ENCODE results near the gene MAGI3.
"Not testable (repeated sequence)": the region's sequence is repeated elsewhere in the genome, so short reads cannot be mapped to it uniquely, and the experiment has no call there.

MAGI3 gene

GRCh38 chr1:113401067-113401466, 10.8 kb downstream of the MAGI3 start:
- no peak for DNase-seq

- no peak for DNase-seq
Observed at GRCh38 chr1:113401728-113402127, 11.4 kb downstream of the MAGI3 start.

- no peak for DNase-seq
Observed at GRCh38 chr1:113403065-113403464, 12.8 kb downstream of the MAGI3 start.

GRCh38 chr1:113405573-113405972, 15.3 kb downstream of the MAGI3 start:
- DNase-seq: no peak

- not testable (repeated sequence) for DNase-seq
Observed at GRCh38 chr1:113406149-113406548, 15.8 kb downstream of the MAGI3 start.

GRCh38 chr1:113409363-113409762, 19.0 kb downstream of the MAGI3 start:
- DNase-seq: no peak

- DNase-seq: not testable (repeated sequence)
Observed at GRCh38 chr1:113412020-113412419, 21.7 kb downstream of the MAGI3 start.

- DNase-seq: peak; percentile 53
Observed at GRCh38 chr1:113415310-113416070, 25.2 kb downstream of the MAGI3 start.

GRCh38 chr1:113416071-113416470, 25.8 kb downstream of the MAGI3 start:
- not testable (repeated sequence) for DNase-seq

GRCh38 chr1:113416496-113416895, 26.2 kb downstream of the MAGI3 start:
- DNase-seq: peak; percentile 25

- no peak for DNase-seq
Observed at GRCh38 chr1:113422315-113423068, 32.2 kb downstream of the MAGI3 start.

GRCh38 chr1:113423826-113424225, 33.5 kb downstream of the MAGI3 start:
- DNase-seq: no peak

- no peak for DNase-seq
Observed at GRCh38 chr1:113429461-113430153, 39.3 kb downstream of the MAGI3 start.

- DNase-seq: no peak
Observed at GRCh38 chr1:113433184-113433583, 42.9 kb downstream of the MAGI3 start.

- DNase-seq: no peak
Observed at GRCh38 chr1:113434081-113434873, 44.0 kb downstream of the MAGI3 start.

- no peak for DNase-seq
Observed at GRCh38 chr1:113434874-113435175, 44.5 kb downstream of the MAGI3 start.

GRCh38 chr1:113437554-113438341, 47.4 kb downstream of the MAGI3 start:
- no peak for DNase-seq

- DNase-seq: no peak
Observed at GRCh38 chr1:113438505-113439276, 48.4 kb downstream of the MAGI3 start.

- DNase-seq: no peak
Observed at GRCh38 chr1:113439277-113439670, 49.0 kb downstream of the MAGI3 start.

- no peak for DNase-seq
Observed at GRCh38 chr1:113442131-113442530, 51.8 kb downstream of the MAGI3 start.

- no peak for DNase-seq
Observed at GRCh38 chr1:113444857-113445256, 54.5 kb downstream of the MAGI3 start.

All from hematopoietic multipotent progenitor cell treated with erythropoietin and hydrocortisone succinate and interleukin-3 and kit ligand, for 4 days (in vitro differentiated cells).